Left ventricle myocardium superior (tissue), 1 donor: ENCODE data around the gene ZNF880. TPM values are rescaled to one million over a fixed set of nuclear protein-coding genes. Genes with fewer than 3 reads are reported as not detected.
A peak's percentile ranks its signal among the peaks of the same experiment; 100 is the strongest.
"Not testable (repeated sequence)": the region's sequence is repeated elsewhere in the genome, so short reads cannot be mapped to it uniquely, and the experiment has no call there.

Source experiments
- ATAC-seq: fragments of 200-7000 bp; cut with Tn5 transposase; one replicate; pipeline ENCODE4 v1.9.1; 2020; ENCODE audit warnings: mild to moderate bottlenecking, moderate library complexity
- DNase-seq: peaks from one replicate; pipeline ENCODE4 v3.0.0-alpha.2; 2020
- intact Hi-C: fragments of 100-400 bp; cut with micrococcal nuclease; formaldehyde crosslinking; loops from one replicate; pipeline ENCODE4 v1.11.0; 2022
- long read RNA-seq: library from polyadenylated mRNA; unstranded; transcript quantifications from one replicate; pipeline ENCODE4 v2.0.0, GENCODE V29; 2021
- total RNA-seq: library from RNA; stranded (reverse); fragmentation: NEBNext Ultra II Directional; extraction: Animal tissue kit (Norgen Biotek cat#: 25700); gene quantifications from one replicate; pipeline ENCODE4 v1.2.1, GENCODE V29; 2021
- donor health status: DM: no; HTN: yes; CAD: no; lungs with severe emphysema.

The ZNF880 gene
- 18.5 TPM for total RNA-seq
- long read RNA-seq, transcript ZNF880-202 (4 exons, 2,230 nt) = major isoform, 6 of 9 reads
- long read RNA-seq, partial matches to known transcripts = 1 of 9 reads
- long read RNA-seq, other reads (novel, unspliced or antisense) = 0 of 9 reads

- intact Hi-C loops = no loop called here
- DNase-seq (peak; percentile 97), ATAC-seq (peak; percentile 100)
Measured at GRCh38 chr19:52369559-52370340, at the start of gene ZNF880. Gene ZNF880, plus strand, starts transcription at chr19:52369923. Its CDS starts 43 bp downstream, at chr19:52369966.

- intact Hi-C loops = no loop called here
- ATAC-seq = no peak
- no peak for DNase-seq
Measured at GRCh38 chr19:52322429-52322828, 47.3 kb upstream of the ZNF880 start.

- intact Hi-C loops = no loop called here
- ATAC-seq = no peak
Measured at GRCh38 chr19:52331757-52332156, 38.0 kb upstream of the ZNF880 start.

GRCh38 chr19:52335768-52336116 is 34.0 kb upstream of the ZNF880 start:
- DNase-seq (no peak), ATAC-seq (peak; percentile 49)
- intact Hi-C loops = no loop called here

More at GRCh38 chr19:52331757-52332156, 38.0 kb upstream of the ZNF880 start:
- DNase-seq = no peak

GRCh38 chr19:52336117-52336790 is 33.5 kb upstream of the ZNF880 start, which contains the start of gene ZNF610:
Gene ZNF610, plus strand, starts transcription at chr19:52336243. Its CDS starts 12,930 bp downstream, at chr19:52349173.
- ATAC-seq = peak; percentile 100
- intact Hi-C loops = no loop called here
- DNase-seq = peak; percentile 94

- intact Hi-C loops = no loop called here
- ATAC-seq (peak; percentile 5), DNase-seq (no peak)
Measured at GRCh38 chr19:52336791-52337381, 32.8 kb upstream of the ZNF880 start.

- ATAC-seq, intact Hi-C loops, DNase-seq: not testable (repeated sequence)
Measured at GRCh38 chr19:52339022-52339421, 30.7 kb upstream of the ZNF880 start.

- ATAC-seq = peak; percentile 68
- peak; percentile 44 for DNase-seq
- intact Hi-C loops = no loop called here
Measured at GRCh38 chr19:52343548-52343947, 26.2 kb upstream of the ZNF880 start.

- no peak for DNase-seq
- intact Hi-C loops = no loop called here
- ATAC-seq = no peak
Measured at GRCh38 chr19:52345162-52345561, 24.6 kb upstream of the ZNF880 start.

GRCh38 chr19:52351512-52351911 is 18.2 kb upstream of the ZNF880 start:
- DNase-seq (no peak), ATAC-seq (no peak)
- intact Hi-C loops = no loop called here

- intact Hi-C loops = no loop called here
- no peak for ATAC-seq
Measured at GRCh38 chr19:52366414-52366824, 3.3 kb upstream of the ZNF880 start.

GRCh38 chr19:52370341-52370710 is 603 bp downstream of the ZNF880 start:
- ATAC-seq (no peak), DNase-seq (no peak)
- intact Hi-C loops = no loop called here

More at GRCh38 chr19:52366414-52366824, 3.3 kb upstream of the ZNF880 start:
- no peak for DNase-seq

- no peak for DNase-seq
- intact Hi-C loops = no loop called here
- no peak for ATAC-seq
Measured at GRCh38 chr19:52391135-52391534, 21.4 kb downstream of the ZNF880 start.

- intact Hi-C loops = no loop called here
- DNase-seq (peak; percentile 99), ATAC-seq (peak; percentile 100)
Measured at GRCh38 chr19:52397310-52398080, 27.8 kb downstream of the ZNF880 start, which contains the start of gene ZNF528. Gene ZNF528, plus strand, starts transcription at chr19:52397849. Its CDS starts 4,165 bp downstream, at chr19:52402014.

- intact Hi-C loops = no loop called here
- ATAC-seq = peak; percentile 38
- no peak for DNase-seq
Measured at GRCh38 chr19:52398081-52398441, 28.3 kb downstream of the ZNF880 start.

- no peak for DNase-seq
- intact Hi-C loops = no loop called here
- no peak for ATAC-seq
Measured at GRCh38 chr19:52410276-52410675, 40.6 kb downstream of the ZNF880 start.

GRCh38 chr19:52415711-52416110 is 46.0 kb downstream of the ZNF880 start:
- ATAC-seq = no peak
- no peak for DNase-seq
- intact Hi-C loops = no loop called here

GRCh38 chr19:52428937-52429336 is 59.2 kb downstream of the ZNF880 start, which contains the start of gene ZNF534:
Gene ZNF534, plus strand, starts transcription at chr19:52429148. Its CDS starts 2,327 bp downstream, at chr19:52431475.
- ATAC-seq (no peak), DNase-seq (no peak)
- intact Hi-C loops = no loop called here
